ENCODE measurements around the gene CAPS2.

CAPS2 gene

GRCh38 chr12:75259143-75259542 lies 71.0 kb downstream of the CAPS2 start:
- no peak overlapping the region for H3K4me3 ChIP-seq (ENCODE audit: low read depth, low read length)
- no peak for TF ChIP-seq CTCF (IDR thresholded peaks at IDR 0.05; ENCODE audit: borderline replicate concordance, insufficient read depth, low read depth, low read length)

GRCh38 chr12:75257510-75257909 lies 72.6 kb downstream of the CAPS2 start:
- no peak overlapping the region for H3K4me3 ChIP-seq (ENCODE audit: low read depth, low read length)
- no peak for TF ChIP-seq CTCF (IDR thresholded peaks at IDR 0.05; ENCODE audit: borderline replicate concordance, insufficient read depth, low read depth, low read length)

GRCh38 chr12:75245108-75245507 lies 85.0 kb downstream of the CAPS2 start:
- no peak overlapping the region for H3K4me3 ChIP-seq (ENCODE audit: low read depth, low read length)
- no peak for TF ChIP-seq CTCF (IDR thresholded peaks at IDR 0.05; ENCODE audit: borderline replicate concordance, insufficient read depth, low read depth, low read length)

- no peak for TF ChIP-seq CTCF (IDR thresholded peaks at IDR 0.05; ENCODE audit: borderline replicate concordance, insufficient read depth, low read depth, low read length)
These were observed 90.1 kb downstream of the CAPS2 start for GRCh38 chr12:75239987-75240386.

GRCh38 chr12:75236206-75236605 lies 93.9 kb downstream of the CAPS2 start:
- no peak for TF ChIP-seq CTCF (IDR thresholded peaks at IDR 0.05; ENCODE audit: borderline replicate concordance, insufficient read depth, low read depth, low read length)
- H3K4me3 ChIP-seq (ENCODE audit: low read depth, low read length), result no peak overlapping the region

More at GRCh38 chr12:75239987-75240386, 90.1 kb downstream of the CAPS2 start:
- H3K4me3 ChIP-seq (ENCODE audit: low read depth, low read length), result no peak overlapping the region

GRCh38 chr12:75227132-75227531 lies 103.0 kb downstream of the CAPS2 start:
- no peak for TF ChIP-seq CTCF (IDR thresholded peaks at IDR 0.05; ENCODE audit: borderline replicate concordance, insufficient read depth, low read depth, low read length)
- H3K4me3 ChIP-seq (ENCODE audit: low read depth, low read length), result no peak overlapping the region

Measured in GM12875 (cell line).